ENCODE data around the gene SLN. TPM values are rescaled to one million over a fixed set of nuclear protein-coding genes. Genes with fewer than 3 reads are reported as not detected.

The SLN gene
- total and polyA plus RNA-seq, 7 experiments from 2014 or later = not detected

DNA sequence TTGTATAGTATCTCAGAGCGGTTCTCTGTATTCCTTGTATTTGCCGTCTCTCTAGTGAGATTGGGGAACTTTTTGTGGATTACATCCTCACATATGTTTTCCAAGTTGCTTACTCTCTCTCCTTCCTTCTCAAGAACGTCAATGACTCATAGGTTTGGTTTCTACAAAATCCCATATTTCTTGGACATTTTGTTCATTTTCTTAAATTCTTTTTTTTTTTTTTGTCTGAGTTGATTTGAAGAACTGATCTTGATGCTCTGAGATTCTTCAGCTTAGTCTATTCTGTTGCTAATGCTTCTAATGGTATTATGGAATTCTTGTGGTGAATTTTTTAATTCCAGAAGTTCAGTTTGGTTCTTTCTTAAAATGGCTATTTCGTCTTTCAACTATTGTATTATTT, 28.4 kb upstream of the SLN start:
- Histone ChIP-seq H3K27me3 (ENCODE audit: control insufficient read depth in 2 of 2, insufficient read depth in 2 of 2, low read length in 2 of 2) (no peaks in the 10 kb centered on the region), H3K36me3 (ENCODE audit: control insufficient read depth in 2 of 3, insufficient read depth in 3 of 3, low read length in 3 of 3) (no peaks in the 10 kb centered on the region), H3K4me1 (ENCODE audit: control insufficient read depth in 2 of 2, insufficient read depth in 2 of 2, low read length in 2 of 2) (no peaks in the 10 kb centered on the region), H3K27ac (ENCODE audit: low read depth, low read length) (no peak overlapping the region), H3K4me3 (ENCODE audit: low read length) (no peak overlapping the region), H3K9me3 (ENCODE audit: control insufficient read depth in 2 of 3, low read length in 3 of 3) (no peaks in the 10 kb centered on the region)
- intact Hi-C loops (cut with micrococcal nuclease) = loop anchor here in 1 of 2 donors (2.0 to 5.0 kb wide), 2 partner anchors 31 to 917 kb away; no protein-coding TSS in a partner anchor
- H3K4me1 Mint-ChIP-seq = peaks cover 0 to 5% (median 0%) of the 10 kb centered on the region in 7 donors
- ChIA-PET POLR2A (no interaction called here), CTCF (interaction anchor here (1.1 kb wide), 1 partner anchor 193 kb away, joined by 3 read pairs; no protein-coding TSS in a partner anchor)
- H3K9me3 Mint-ChIP-seq = peaks cover 0 to 22% (median 0%) of the 10 kb centered on the region in 11 donors
- DNase-seq = no peak
- H3K27ac Mint-ChIP-seq = no peak overlapping the region
- H3K4me3 Mint-ChIP-seq = no peak overlapping the region
- peaks cover 26 to 55% (median 42%) of the 10 kb centered on the region in 5 donors for H3K27me3 Mint-ChIP-seq
- ATAC-seq = no peak
- no peaks in the 10 kb centered on the region for H3K36me3 Mint-ChIP-seq

- Histone ChIP-seq H3K9me3 (ENCODE audit: control insufficient read depth in 2 of 3, low read length in 3 of 3) (no peaks in the 10 kb centered on the region), H3K27me3 (ENCODE audit: control insufficient read depth in 2 of 2, insufficient read depth in 2 of 2, low read length in 2 of 2) (no peaks in the 10 kb centered on the region), H3K36me3 (ENCODE audit: control insufficient read depth in 2 of 3, insufficient read depth in 3 of 3, low read length in 3 of 3) (no peaks in the 10 kb centered on the region), H3K4me3 (ENCODE audit: low read length) (no peak overlapping the region), H3K27ac (ENCODE audit: low read depth, low read length) (no peak overlapping the region), H3K4me1 (ENCODE audit: control insufficient read depth in 2 of 2, insufficient read depth in 2 of 2, low read length in 2 of 2) (no peaks in the 10 kb centered on the region)
- no peak for ATAC-seq
- Mint-ChIP-seq H3K36me3 (no peaks in the 10 kb centered on the region), H3K27ac (no peak overlapping the region), H3K27me3 (peaks cover 23 to 59% (median 35%) of the 10 kb centered on the region in 5 donors), H3K9me3 (peaks cover 0 to 22% (median 0%) of the 10 kb centered on the region in 11 donors), H3K4me1 (peaks cover 0 to 2% (median 0%) of the 10 kb centered on the region in 7 donors), H3K4me3 (no peak overlapping the region)
- ChIA-PET POLR2A (no interaction called here), CTCF (no interaction called here)
- no peak for DNase-seq
- intact Hi-C loops (cut with micrococcal nuclease) = no loop called here
Observed at GRCh38 chr11:107736546-107736945, 24.7 kb upstream of the SLN start.

- H3K27ac Mint-ChIP-seq = no peak overlapping the region
- H3K9me3 ChIP-seq (ENCODE audit: control insufficient read depth in 2 of 3, low read length in 3 of 3) = no peaks in the 10 kb centered on the region
- no peaks in the 10 kb centered on the region for H3K27me3 ChIP-seq (ENCODE audit: control insufficient read depth in 2 of 2, insufficient read depth in 2 of 2, low read length in 2 of 2)
- no peak overlapping the region for H3K4me3 ChIP-seq (ENCODE audit: low read length)
- H3K36me3 Mint-ChIP-seq = no peaks in the 10 kb centered on the region
- POLR2A ChIA-PET = no interaction called here
- H3K4me3 Mint-ChIP-seq = no peak overlapping the region
- no peak for DNase-seq
- no peaks in the 10 kb centered on the region for H3K4me1 ChIP-seq (ENCODE audit: control insufficient read depth in 2 of 2, insufficient read depth in 2 of 2, low read length in 2 of 2)
- ATAC-seq = no peak
- H3K4me1 Mint-ChIP-seq = no peaks in the 10 kb centered on the region
- no peaks in the 10 kb centered on the region for H3K36me3 ChIP-seq (ENCODE audit: control insufficient read depth in 2 of 3, insufficient read depth in 3 of 3, low read length in 3 of 3)
- H3K9me3 Mint-ChIP-seq = peaks cover 0 to 4% (median 0%) of the 10 kb centered on the region in 11 donors
- H3K27ac ChIP-seq (ENCODE audit: low read depth, low read length) = no peak overlapping the region
- CTCF ChIA-PET = no interaction called here
- peaks cover 13 to 34% (median 20%) of the 10 kb centered on the region in 5 donors for H3K27me3 Mint-ChIP-seq
- intact Hi-C loops (cut with micrococcal nuclease) = no loop called here
Observed at GRCh38 chr11:107733518-107733917, 21.7 kb upstream of the SLN start.

- Histone ChIP-seq H3K27ac (ENCODE audit: low read depth, low read length) (no peak overlapping the region), H3K4me1 (ENCODE audit: control insufficient read depth in 2 of 2, insufficient read depth in 2 of 2, low read length in 2 of 2) (no peaks in the 10 kb centered on the region), H3K9me3 (ENCODE audit: control insufficient read depth in 2 of 3, low read length in 3 of 3) (no peaks in the 10 kb centered on the region), H3K4me3 (ENCODE audit: low read length) (no peak overlapping the region), H3K36me3 (ENCODE audit: control insufficient read depth in 2 of 3, insufficient read depth in 3 of 3, low read length in 3 of 3) (no peaks in the 10 kb centered on the region), H3K27me3 (ENCODE audit: control insufficient read depth in 2 of 2, insufficient read depth in 2 of 2, low read length in 2 of 2) (no peaks in the 10 kb centered on the region)
- DNase-seq (no peak), ATAC-seq (no peak)
- intact Hi-C loops (cut with micrococcal nuclease) = no loop called here
- H3K4me1 Mint-ChIP-seq = no peaks in the 10 kb centered on the region
- no peaks in the 10 kb centered on the region for H3K36me3 Mint-ChIP-seq
- ChIA-PET CTCF (interaction anchor here (0.6 kb wide), 1 partner anchor 102 kb away, joined by 3 read pairs; no protein-coding TSS in a partner anchor), POLR2A (no interaction called here)
- peaks cover 13 to 36% (median 20%) of the 10 kb centered on the region in 5 donors for H3K27me3 Mint-ChIP-seq
- H3K4me3 Mint-ChIP-seq = no peak overlapping the region
- peaks cover 0 to 1% (median 0%) of the 10 kb centered on the region in 11 donors for H3K9me3 Mint-ChIP-seq
- no peak overlapping the region for H3K27ac Mint-ChIP-seq
Observed at GRCh38 chr11:107732689-107733051, 20.8 kb upstream of the SLN start.

DNA sequence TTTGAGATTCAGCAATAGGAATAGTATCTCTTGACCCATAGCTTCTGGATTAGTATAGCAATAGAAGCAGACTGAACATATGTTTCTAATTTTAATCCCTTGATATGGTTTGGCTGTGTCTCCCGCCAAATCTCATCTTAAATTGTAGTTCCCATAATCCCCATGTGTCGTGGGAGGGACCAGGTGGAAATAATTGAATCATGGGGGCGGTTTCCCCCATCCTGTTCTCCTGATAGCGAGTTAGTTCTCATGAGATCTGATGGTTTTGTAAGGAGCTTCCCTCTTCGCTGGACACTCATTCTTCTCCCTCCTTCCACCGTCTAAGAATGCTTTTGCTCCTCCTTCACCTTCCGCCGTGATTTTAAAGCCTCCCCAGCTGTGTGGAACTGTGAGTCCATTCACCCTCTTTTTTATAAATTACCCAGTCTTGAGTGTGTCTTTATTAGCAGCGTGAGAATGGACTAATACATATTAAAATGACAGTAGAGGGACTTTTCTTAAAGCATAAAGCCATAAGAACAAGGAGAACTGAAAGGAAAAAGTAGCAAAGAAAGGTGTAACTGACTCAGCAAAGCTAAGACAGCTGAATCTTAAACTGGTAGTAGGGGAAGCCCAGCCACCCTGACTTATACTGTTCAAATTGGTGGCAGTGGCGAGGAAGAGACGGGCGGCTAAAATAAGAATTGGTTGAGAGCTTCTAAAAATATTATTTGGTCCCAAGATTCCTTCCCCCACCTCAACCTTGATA, 20.3 kb upstream of the SLN start:
- no peak overlapping the region for H3K27ac ChIP-seq (ENCODE audit: low read depth, low read length)
- POLR2A ChIA-PET = no interaction called here
- Mint-ChIP-seq H3K9me3 (peaks cover 0 to 1% (median 0%) of the 10 kb centered on the region in 11 donors), H3K36me3 (no peaks in the 10 kb centered on the region), H3K4me3 (no peak overlapping the region), H3K27ac (no peak overlapping the region), H3K4me1 (no peaks in the 10 kb centered on the region), H3K27me3 (peaks cover 19 to 41% (median 25%) of the 10 kb centered on the region in 5 donors)
- H3K4me1 ChIP-seq (ENCODE audit: control insufficient read depth in 2 of 2, insufficient read depth in 2 of 2, low read length in 2 of 2) = no peaks in the 10 kb centered on the region
- H3K9me3 ChIP-seq (ENCODE audit: control insufficient read depth in 2 of 3, low read length in 3 of 3) = no peaks in the 10 kb centered on the region
- ATAC-seq = no peak
- H3K4me3 ChIP-seq (ENCODE audit: low read length) = no peak overlapping the region
- CTCF ChIA-PET = interaction anchor here (0.6 kb wide), 1 partner anchor 101 kb away, joined by 3 read pairs; no protein-coding TSS in a partner anchor
- H3K36me3 ChIP-seq (ENCODE audit: control insufficient read depth in 2 of 3, insufficient read depth in 3 of 3, low read length in 3 of 3) = no peaks in the 10 kb centered on the region
- intact Hi-C loops (cut with micrococcal nuclease) = no loop called here
- H3K27me3 ChIP-seq (ENCODE audit: control insufficient read depth in 2 of 2, insufficient read depth in 2 of 2, low read length in 2 of 2) = no peaks in the 10 kb centered on the region
- no peak for DNase-seq

- peaks cover 0 to 5% (median 1%) of the 10 kb centered on the region in 11 donors for H3K9me3 Mint-ChIP-seq
- no peaks in the 10 kb centered on the region for H3K4me1 Mint-ChIP-seq
- DNase-seq = no peak
- Histone ChIP-seq H3K4me3 (ENCODE audit: low read length) (no peak overlapping the region), H3K9me3 (ENCODE audit: control insufficient read depth in 2 of 3, low read length in 3 of 3) (no peaks in the 10 kb centered on the region), H3K27ac (ENCODE audit: low read depth, low read length) (no peak overlapping the region), H3K27me3 (ENCODE audit: control insufficient read depth in 2 of 2, insufficient read depth in 2 of 2, low read length in 2 of 2) (no peaks in the 10 kb centered on the region), H3K36me3 (ENCODE audit: control insufficient read depth in 2 of 3, insufficient read depth in 3 of 3, low read length in 3 of 3) (no peaks in the 10 kb centered on the region), H3K4me1 (ENCODE audit: control insufficient read depth in 2 of 2, insufficient read depth in 2 of 2, low read length in 2 of 2) (no peaks in the 10 kb centered on the region)
- peaks cover 16 to 27% (median 26%) of the 10 kb centered on the region in 5 donors for H3K27me3 Mint-ChIP-seq
- ChIA-PET CTCF (interaction anchor here (0.9 kb wide), 1 partner anchor 160 kb away, joined by 3 read pairs; no protein-coding TSS in a partner anchor), POLR2A (no interaction called here)
- intact Hi-C loops (cut with micrococcal nuclease) = no loop called here
- no peaks in the 10 kb centered on the region for H3K36me3 Mint-ChIP-seq
- no peak overlapping the region for H3K27ac Mint-ChIP-seq
- H3K4me3 Mint-ChIP-seq = no peak overlapping the region
- ATAC-seq = no peak
Observed at GRCh38 chr11:107722662-107723061, 10.8 kb upstream of the SLN start.

DNA sequence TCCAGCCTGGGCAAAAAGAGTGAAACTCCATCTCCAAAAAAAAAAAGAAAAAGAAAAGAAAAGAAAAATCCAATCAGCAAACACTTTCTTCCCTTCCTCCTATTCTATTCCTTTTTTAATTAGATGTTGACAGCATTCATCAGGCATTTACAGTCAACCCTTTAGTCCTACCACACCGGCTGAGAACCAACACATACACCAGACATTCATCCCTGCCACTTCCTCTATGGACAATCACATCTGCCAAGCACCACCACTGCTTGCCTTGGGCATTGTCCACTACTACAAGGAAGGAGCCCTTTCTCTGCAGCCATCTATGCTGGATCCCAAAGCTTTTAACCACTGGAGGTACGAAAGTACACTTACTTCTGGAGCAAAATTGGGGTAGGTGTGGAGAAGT, 9.4 kb upstream of the SLN start:
- no peak overlapping the region for H3K27ac Mint-ChIP-seq
- ChIA-PET POLR2A (no interaction called here), CTCF (no interaction called here)
- intact Hi-C loops (cut with micrococcal nuclease) = no loop called here
- no peak overlapping the region for H3K27ac ChIP-seq (ENCODE audit: low read depth, low read length)
- no peaks in the 10 kb centered on the region for H3K27me3 ChIP-seq (ENCODE audit: control insufficient read depth in 2 of 2, insufficient read depth in 2 of 2, low read length in 2 of 2)
- H3K4me3 ChIP-seq (ENCODE audit: low read length) = no peak overlapping the region
- ATAC-seq (no peak), DNase-seq (no peak)
- no peaks in the 10 kb centered on the region for H3K4me1 ChIP-seq (ENCODE audit: control insufficient read depth in 2 of 2, insufficient read depth in 2 of 2, low read length in 2 of 2)
- no peaks in the 10 kb centered on the region for H3K36me3 Mint-ChIP-seq
- no peaks in the 10 kb centered on the region for H3K9me3 ChIP-seq (ENCODE audit: control insufficient read depth in 2 of 3, low read length in 3 of 3)
- peaks cover 12 to 23% (median 16%) of the 10 kb centered on the region in 5 donors for H3K27me3 Mint-ChIP-seq
- no peaks in the 10 kb centered on the region for H3K36me3 ChIP-seq (ENCODE audit: control insufficient read depth in 2 of 3, insufficient read depth in 3 of 3, low read length in 3 of 3)
- peaks cover 0 to 5% (median 1%) of the 10 kb centered on the region in 11 donors for H3K9me3 Mint-ChIP-seq
- H3K4me1 Mint-ChIP-seq = no peaks in the 10 kb centered on the region
- H3K4me3 Mint-ChIP-seq = no peak overlapping the region

Data from naive thymus-derived CD4-positive, alpha-beta T cell (primary cell).